SK-N-SH treated with all-trans-retinoic acid at 6 μM for 48 hours (cell line): ENCODE data around the gene KRT85.

Source experiments
- PPARA ChIP-seq: fragments of 250-450 bp; sonication (Bioruptor Pico); IDR thresholded peaks from 2 replicates; pipeline ENCODE4 v1.5.0; 2020; ENCODE audit warnings: mild to moderate bottlenecking, borderline replicate concordance
- ZFP3 ChIP-seq: fragments of 250-450 bp; sonication (Bioruptor Pico); IDR thresholded peaks from 2 replicates; pipeline ENCODE4 v1.5.0; 2020; ENCODE audit warnings: mild to moderate bottlenecking, moderate library complexity
- TF ChIP-seq, protein P1 (sequence below): fragments of 250-450 bp; sonication (Bioruptor Pico); IDR thresholded peaks from 2 replicates; pipeline ENCODE4 v1.5.1; 2020; ENCODE audit warnings: low read depth, mild to moderate bottlenecking, moderate library complexity

GRCh38 chr12:52351196-52352059 lies 15.9 kb downstream of the KRT85 start:
- TF ChIP-seq, protein P1, sequence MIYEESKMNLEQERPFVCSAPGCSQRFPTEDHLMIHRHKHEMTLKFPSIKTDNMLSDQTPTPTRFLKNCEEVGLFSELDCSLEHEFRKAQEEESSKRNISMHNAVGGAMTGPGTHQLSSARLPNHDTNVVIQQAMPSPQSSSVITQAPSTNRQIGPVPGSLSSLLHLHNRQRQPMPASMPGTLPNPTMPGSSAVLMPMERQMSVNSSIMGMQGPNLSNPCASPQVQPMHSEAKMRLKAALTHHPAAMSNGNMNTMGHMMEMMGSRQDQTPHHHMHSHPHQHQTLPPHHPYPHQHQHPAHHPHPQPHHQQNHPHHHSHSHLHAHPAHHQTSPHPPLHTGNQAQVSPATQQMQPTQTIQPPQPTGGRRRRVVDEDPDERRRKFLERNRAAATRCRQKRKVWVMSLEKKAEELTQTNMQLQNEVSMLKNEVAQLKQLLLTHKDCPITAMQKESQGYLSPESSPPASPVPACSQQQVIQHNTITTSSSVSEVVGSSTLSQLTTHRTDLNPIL = no peak
- no peak for TF ChIP-seq ZFP3 (CRISPR knock-in tag)
- TF ChIP-seq PPARA (CRISPR knock-in tag) = no peak
